IPS-11a (cell line): ENCODE data around the gene UBE2G2.

ENCODE experiments used
- H3K4me3 ChIP-seq: one replicate; pipeline ENCODE4 v1.5.1; 2013; ENCODE audit warnings: low read depth, low read length, control low read depth

The UBE2G2 gene

GRCh38 chr21:44801468-44802395 lies at the start of gene UBE2G2:
TSS of gene UBE2G2 (minus strand) at chr21:44801820. CDS start at chr21:44801748, 72 bp downstream.
- H3K4me3 ChIP-seq, result peak within 1 kb of the TSS; percentile 66

- H3K4me3 ChIP-seq, result no peak overlapping the region
Measured at GRCh38 chr21:44850905-44851657, 49.5 kb upstream of the UBE2G2 start.

GRCh38 chr21:44850208-44850800 lies 48.7 kb upstream of the UBE2G2 start:
- H3K4me3 ChIP-seq, result no peak overlapping the region

GRCh38 chr21:44849616-44850130 lies 48.1 kb upstream of the UBE2G2 start:
- no peak overlapping the region for H3K4me3 ChIP-seq

GRCh38 chr21:44848821-44849521 lies 47.4 kb upstream of the UBE2G2 start:
- H3K4me3 ChIP-seq, result no peak overlapping the region

- H3K4me3 ChIP-seq, result no peak overlapping the region
Measured at GRCh38 chr21:44847261-44848056, 45.8 kb upstream of the UBE2G2 start.

GRCh38 chr21:44846485-44847260 lies 45.1 kb upstream of the UBE2G2 start:
- no peak overlapping the region for H3K4me3 ChIP-seq

- no peak overlapping the region for H3K4me3 ChIP-seq
Measured at GRCh38 chr21:44846224-44846484, 44.5 kb upstream of the UBE2G2 start.

GRCh38 chr21:44845418-44846223 lies 44.0 kb upstream of the UBE2G2 start:
- no peak overlapping the region for H3K4me3 ChIP-seq

- H3K4me3 ChIP-seq, result no peak overlapping the region
Measured at GRCh38 chr21:44844256-44844655, 42.6 kb upstream of the UBE2G2 start.

GRCh38 chr21:44842721-44843445 lies 41.3 kb upstream of the UBE2G2 start:
- no peak overlapping the region for H3K4me3 ChIP-seq

- no peak overlapping the region for H3K4me3 ChIP-seq
Measured at GRCh38 chr21:44842087-44842486, 40.5 kb upstream of the UBE2G2 start.

- no peak overlapping the region for H3K4me3 ChIP-seq
Measured at GRCh38 chr21:44840771-44841170, 39.2 kb upstream of the UBE2G2 start.

- no peak overlapping the region for H3K4me3 ChIP-seq
Measured at GRCh38 chr21:44838951-44839350, 37.3 kb upstream of the UBE2G2 start.

GRCh38 chr21:44838039-44838895 lies 36.6 kb upstream of the UBE2G2 start:
- no peak overlapping the region for H3K4me3 ChIP-seq

GRCh38 chr21:44837537-44837936 lies 35.9 kb upstream of the UBE2G2 start:
- no peak overlapping the region for H3K4me3 ChIP-seq
